NOMO-1 treated with dmso at 0.1 percent for 144 hours (cell line): ENCODE results near the gene SCNN1A.

ENCODE experiments used
- DNase-seq: peaks from one replicate; lab custom pipeline; 2025; ENCODE audit not compliant: unreplicated experiment; lab: John Stamatoyannopoulos, UW

SCNN1A gene

GRCh38 chr12:6321905-6322304, 53.5 kb downstream of the SCNN1A start:
- no peak for DNase-seq

- no peak for DNase-seq
Measured at GRCh38 chr12:6319446-6319845, 55.9 kb downstream of the SCNN1A start.

- DNase-seq, result no peak
Measured at GRCh38 chr12:6318440-6318879, 56.9 kb downstream of the SCNN1A start.

- DNase-seq, result no peak
Measured at GRCh38 chr12:6317693-6318439, 57.5 kb downstream of the SCNN1A start.

GRCh38 chr12:6316921-6317692, 58.3 kb downstream of the SCNN1A start:
- DNase-seq, result no peak

GRCh38 chr12:6315704-6316597, 59.4 kb downstream of the SCNN1A start:
- DNase-seq, result no peak

GRCh38 chr12:6315184-6315583, 60.2 kb downstream of the SCNN1A start:
- no peak for DNase-seq

- no peak for DNase-seq
Measured at GRCh38 chr12:6314776-6315175, 60.6 kb downstream of the SCNN1A start.

- DNase-seq, result no peak
Measured at GRCh38 chr12:6313326-6313940, 61.9 kb downstream of the SCNN1A start.

GRCh38 chr12:6312529-6313325, 62.6 kb downstream of the SCNN1A start:
- no peak for DNase-seq

- DNase-seq, result no peak
Measured at GRCh38 chr12:6311822-6312528, 63.4 kb downstream of the SCNN1A start.

GRCh38 chr12:6310771-6311610, 64.4 kb downstream of the SCNN1A start:
- DNase-seq, result no peak

GRCh38 chr12:6307529-6307928, 67.8 kb downstream of the SCNN1A start:
- DNase-seq, result peak; percentile 56

GRCh38 chr12:6306599-6307220, 68.7 kb downstream of the SCNN1A start:
- DNase-seq, result no peak

- no peak for DNase-seq
Measured at GRCh38 chr12:6306151-6306550, 69.2 kb downstream of the SCNN1A start.

GRCh38 chr12:6303071-6303470, 72.3 kb downstream of the SCNN1A start:
- DNase-seq, result no peak

GRCh38 chr12:6302621-6303020, 72.7 kb downstream of the SCNN1A start:
- DNase-seq, result no peak

- no peak for DNase-seq
Measured at GRCh38 chr12:6301721-6302120, 73.6 kb downstream of the SCNN1A start.
